Measurements from ENCODE around the gene GFAP. TPM values are rescaled to one million over a fixed set of nuclear protein-coding genes. Genes with fewer than 3 reads are reported as not detected.

Gene GFAP
- total RNA-seq, 1 experiment from 2014 or later = 1.6 TPM

GRCh38 chr17:44925731-44926697 is 10.7 kb upstream of the GFAP start (continued):
- no peak for TF ChIP-seq ARID4B (CRISPR knock-in tag; IDR thresholded peaks at IDR 0.05; ENCODE audit: borderline replicate concordance)
- no peak for TF ChIP-seq E2F1 (CRISPR knock-in tag; IDR thresholded peaks at IDR 0.05)
- TF ChIP-seq NR2C2 (CRISPR knock-in tag; IDR thresholded peaks at IDR 0.05) = no peak
- no peak for TF ChIP-seq MLX (CRISPR knock-in tag; IDR thresholded peaks at IDR 0.05)
- TF ChIP-seq NR1H2 (CRISPR knock-in tag; IDR thresholded peaks at IDR 0.05) = no peak
- TF ChIP-seq ESRRA (CRISPR knock-in tag; IDR thresholded peaks at IDR 0.05; ENCODE audit: borderline replicate concordance) = no peak
- no peak for TF ChIP-seq ZMAT4 (CRISPR knock-in tag; IDR thresholded peaks at IDR 0.05)
- TF ChIP-seq HMGA2 (CRISPR knock-in tag; IDR thresholded peaks at IDR 0.05) = no peak
- TF ChIP-seq PREB (CRISPR knock-in tag; IDR thresholded peaks at IDR 0.05; ENCODE audit: borderline replicate concordance) = no peak
- TF ChIP-seq ZNF138 (CRISPR knock-in tag; conservative IDR thresholded peaks at IDR 0.05) = no peak
- no peak for TF ChIP-seq EMX1 (CRISPR knock-in tag; IDR thresholded peaks at IDR 0.05)

- ChIA-PET CTCF (interaction anchor here (1.0 to 7.1 kb wide), 3 partner anchors 13 to 97 kb away, joined by 7 to 177 read pairs (median 89); partner anchors contain the start of gene C1QL1), POLR2A (interaction anchor here (0.6 kb wide), 1 partner anchor 116 kb away, joined by 3 read pairs; no protein-coding TSS in a partner anchor)
- DNase-seq (ENCODE audit: low spot score) = no peak
- no peak for ATAC-seq
- no peaks in the 10 kb centered on the region for H3K27me3 Mint-ChIP-seq (ENCODE audit: low read depth)
- no peak for TF ChIP-seq JUN (CRISPR knock-in tag; IDR thresholded peaks at IDR 0.05)
- 0 out of 2 replicates have a peak, but pooled peaks have one; percentile 5 for TF ChIP-seq AR (CRISPR knock-in tag; IDR thresholded peaks at IDR 0.05)
- peak; percentile 34; the same call in 1 of the 2 replicates for TF ChIP-seq ZNF138 (CRISPR knock-in tag; conservative IDR thresholded peaks at IDR 0.05)
- peaks cover 20% of the 10 kb centered on the region for H3K4me1 Mint-ChIP-seq
- peaks cover 31% of the 10 kb centered on the region for H3K36me3 Mint-ChIP-seq
- H3K9me3 Mint-ChIP-seq = no peaks in the 10 kb centered on the region
- no peak overlapping the region for H3K4me3 Mint-ChIP-seq
- peak overlapping the region; percentile 13; the same call in 1 of the 2 replicates for H3K27ac Mint-ChIP-seq
Measured at GRCh38 chr17:44924107-44924544, 8.8 kb upstream of the GFAP start.
